ENCODE measurements around the gene RTCA.
"Not testable (repeated sequence)": the region's sequence is repeated elsewhere in the genome, so short reads cannot be mapped to it uniquely, and the experiment has no call there.

Gene RTCA

DNA sequence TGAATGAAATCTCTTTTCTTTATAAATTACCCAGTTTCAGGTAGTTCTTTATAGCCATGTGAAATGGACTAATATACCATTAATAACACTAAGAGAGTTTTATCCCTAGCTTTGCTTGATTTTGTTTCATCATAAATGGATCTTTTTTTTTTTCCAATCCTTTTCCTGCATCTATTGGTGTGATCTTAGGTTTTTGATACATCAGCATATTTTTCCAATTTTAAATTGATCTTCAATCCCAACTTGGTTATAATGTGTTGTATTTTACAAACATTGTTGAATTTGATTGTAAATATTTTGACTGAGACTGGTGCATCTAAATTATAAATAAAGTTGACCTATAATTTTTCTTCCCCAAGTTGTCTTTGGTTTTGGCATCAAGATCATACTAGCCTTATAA is 4.3 kb upstream of the RTCA start:
- DNase-seq, result no peak

DNA sequence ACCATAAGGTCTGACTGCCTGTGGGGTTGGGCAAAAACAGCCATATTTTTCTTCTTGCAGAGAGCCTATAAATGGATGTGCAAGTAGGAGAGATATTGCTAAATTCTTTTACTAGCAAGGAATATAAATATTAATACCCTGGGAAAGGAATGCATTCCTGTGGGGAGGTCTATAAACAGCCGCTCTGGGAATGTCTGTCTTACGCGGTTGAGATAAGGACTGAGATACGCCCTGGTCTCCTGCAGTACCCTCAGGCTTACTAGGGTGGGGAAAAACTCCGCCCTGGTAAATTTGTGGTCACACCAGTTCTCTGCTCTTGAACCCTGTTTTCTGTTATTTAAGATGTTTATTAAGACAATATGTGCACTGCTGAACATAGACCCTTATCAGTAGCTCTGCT is 1.9 kb upstream of the RTCA start:
- DNase-seq, result not testable (repeated sequence)

DNA sequence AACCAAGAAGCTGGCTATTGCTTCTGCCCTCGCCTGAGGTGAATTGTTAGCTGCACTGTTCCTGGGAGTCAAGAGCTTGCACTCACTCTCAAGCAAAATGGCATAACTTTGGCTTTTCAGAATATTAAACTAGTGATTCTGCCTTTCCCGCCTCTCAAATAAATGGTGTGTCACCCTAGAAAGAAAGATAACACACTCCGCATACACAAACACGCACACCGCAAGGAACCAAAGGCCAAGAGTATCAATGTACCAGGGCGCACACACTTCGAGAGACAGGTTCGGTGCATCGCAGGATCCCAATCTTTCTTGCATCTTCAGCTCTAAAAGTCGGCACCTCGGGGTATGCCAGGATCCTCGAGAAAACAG is 470 bp upstream of the RTCA start:
- DNase-seq, result no peak

DNA sequence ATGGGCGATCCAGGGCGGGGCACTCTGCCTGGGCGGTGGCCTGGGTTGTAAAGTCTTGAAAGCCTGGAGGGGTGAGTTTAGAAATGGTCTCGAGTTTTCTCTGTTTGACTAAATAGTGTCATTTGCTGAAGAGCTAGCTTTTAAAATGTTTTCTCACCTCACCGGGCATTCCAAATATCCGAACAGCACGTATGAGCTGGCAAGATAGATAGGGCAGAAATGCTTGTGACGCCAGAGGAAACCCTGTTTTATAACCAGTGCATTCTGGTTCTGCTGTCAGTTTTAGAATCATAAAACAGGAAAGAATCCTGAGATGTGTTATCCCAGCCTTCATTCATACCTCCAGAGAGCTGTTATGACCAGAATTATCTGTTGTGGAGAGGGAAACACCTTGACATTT is 725 bp downstream of the RTCA start:
- DNase-seq, result no peak

DNA sequence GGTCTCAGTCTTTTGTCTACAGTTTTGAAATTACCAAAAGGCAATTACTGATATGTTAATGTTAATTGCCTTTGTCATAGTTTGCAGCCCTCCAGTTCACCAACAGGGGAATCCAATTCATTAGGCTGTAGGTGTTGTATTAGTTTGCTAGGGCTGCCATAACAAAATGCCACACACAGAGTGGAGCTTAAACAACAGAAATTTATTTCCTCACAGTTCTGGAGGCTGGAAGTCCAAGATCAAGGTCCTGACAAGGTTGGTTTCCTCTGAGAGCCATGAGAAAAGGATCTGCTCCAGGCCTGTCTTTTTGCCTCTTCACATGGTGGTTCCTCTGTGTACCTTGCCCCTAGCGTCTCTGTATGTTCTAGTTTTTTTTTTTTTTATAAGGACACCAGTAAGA is 1.3 kb downstream of the RTCA start:
- DNase-seq, result no peak

DNA sequence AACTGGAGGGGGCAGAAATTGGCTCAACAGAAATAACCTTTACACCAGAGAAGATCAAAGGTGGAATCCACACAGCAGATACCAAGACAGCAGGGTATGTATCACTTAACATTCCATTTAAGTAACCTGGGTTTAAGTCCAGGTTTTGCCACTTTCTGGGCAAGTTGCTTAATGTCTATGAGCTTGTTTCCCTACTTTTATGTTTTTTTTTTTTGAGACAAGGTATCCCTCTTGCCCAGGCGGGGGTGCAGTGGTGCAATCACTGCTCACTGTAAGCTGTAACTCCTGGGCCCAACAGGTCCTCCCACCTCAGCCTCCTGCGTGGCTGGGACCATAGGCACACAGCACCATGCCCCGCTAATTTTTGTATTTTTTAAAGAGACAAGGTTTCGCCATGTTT is 2.2 kb downstream of the RTCA start:
- DNase-seq, result no peak

DNA sequence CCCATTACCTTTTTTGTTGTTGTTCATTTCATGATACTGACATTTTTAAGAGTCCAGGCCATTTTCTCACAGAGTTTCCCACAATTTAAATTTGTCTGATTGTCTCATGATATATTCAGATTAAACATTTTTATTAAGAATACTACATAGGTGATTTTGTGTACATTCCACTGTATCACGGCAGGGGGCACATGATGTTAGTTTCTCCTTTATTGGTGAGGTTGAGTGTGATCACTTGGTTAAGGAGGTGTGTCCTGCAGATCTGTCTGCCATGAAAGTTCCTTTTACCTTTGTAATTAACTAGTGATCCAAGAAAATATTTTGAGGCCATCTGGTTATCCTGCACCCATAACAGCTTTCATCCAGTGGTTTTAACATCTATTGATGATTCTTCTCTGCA is 11.8 kb downstream of the RTCA start:
- no peak for DNase-seq

DNA sequence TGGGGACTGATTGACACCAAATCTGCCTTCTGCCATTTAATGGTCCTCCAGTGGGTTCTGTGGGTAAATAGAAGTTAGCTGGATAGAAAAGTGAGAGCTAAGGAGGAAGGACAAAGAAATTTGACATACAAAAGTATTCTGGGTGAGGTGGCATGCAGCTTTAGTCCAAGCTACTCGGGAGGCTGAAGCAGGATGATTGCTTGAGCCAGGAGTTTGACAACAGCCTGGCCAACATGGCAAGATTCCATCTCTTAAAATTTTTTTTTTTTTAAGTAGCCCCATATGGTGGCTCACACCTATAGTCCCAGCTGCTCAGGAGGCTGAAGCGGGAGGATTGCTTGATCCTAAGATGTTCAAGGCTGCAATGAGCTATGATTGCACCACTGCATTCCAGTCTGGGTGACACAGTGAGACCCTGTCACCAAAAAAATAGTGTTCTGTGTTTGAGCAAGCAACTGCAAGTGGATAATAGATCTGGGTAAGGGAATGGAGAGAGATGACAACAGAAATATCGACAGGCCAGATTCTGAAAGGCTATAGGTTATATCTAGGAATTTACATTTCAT is 13.4 kb downstream of the RTCA start:
- DNase-seq, result no peak

DNA sequence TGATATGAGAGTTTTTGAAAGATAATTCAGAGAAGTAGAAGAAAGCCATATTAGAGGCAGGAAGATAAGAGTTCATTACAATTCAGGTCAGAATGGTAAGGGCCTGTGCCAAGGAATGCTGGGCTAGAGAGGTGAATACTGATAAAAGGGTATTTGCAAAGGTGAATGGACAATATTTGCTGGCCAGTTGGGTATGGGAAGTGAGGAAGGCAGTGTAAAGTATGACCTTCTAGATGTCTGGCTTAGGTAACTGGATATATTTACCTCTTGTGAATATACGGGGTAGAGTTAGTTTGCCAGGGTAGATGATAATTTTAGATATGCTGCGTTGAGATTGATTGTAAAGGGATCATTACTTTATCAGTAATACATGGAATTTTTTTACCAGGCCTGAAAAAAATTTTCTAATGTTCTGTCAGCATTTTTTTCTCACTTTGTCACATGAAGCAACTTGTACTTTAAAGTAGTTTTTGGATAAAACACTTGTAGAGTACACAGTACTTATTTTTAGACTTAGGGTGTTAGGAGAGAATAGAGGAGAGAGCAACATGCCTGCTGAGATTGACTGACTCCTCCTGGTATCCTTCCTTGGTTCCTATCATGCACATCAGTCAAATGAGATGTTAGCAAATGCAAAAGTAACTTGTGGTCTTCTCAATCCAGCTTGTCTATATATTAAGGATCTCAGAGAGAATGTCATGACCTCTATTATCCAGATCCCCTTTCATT is 14.1 kb downstream of the RTCA start:
- DNase-seq, result no peak

DNA sequence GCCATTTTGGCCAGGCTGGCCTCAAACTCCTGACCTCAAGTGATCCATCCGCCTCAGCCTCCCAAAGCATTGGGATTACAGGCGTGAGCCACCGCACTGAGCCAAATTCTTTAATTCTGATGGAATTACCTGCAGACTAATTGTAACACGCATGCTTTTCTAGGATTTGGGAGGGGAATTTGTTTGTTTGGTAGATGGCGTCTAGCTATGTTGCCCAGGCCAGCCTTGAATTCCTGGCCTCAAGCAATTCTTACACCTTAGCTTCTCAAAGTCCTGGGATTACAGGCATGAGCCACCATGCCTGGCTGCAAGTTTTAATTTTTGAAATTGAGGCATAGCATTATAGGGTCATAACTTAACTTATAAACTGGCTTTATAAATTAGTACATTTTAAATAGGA is 18.6 kb downstream of the RTCA start:
- no peak for DNase-seq

DNA sequence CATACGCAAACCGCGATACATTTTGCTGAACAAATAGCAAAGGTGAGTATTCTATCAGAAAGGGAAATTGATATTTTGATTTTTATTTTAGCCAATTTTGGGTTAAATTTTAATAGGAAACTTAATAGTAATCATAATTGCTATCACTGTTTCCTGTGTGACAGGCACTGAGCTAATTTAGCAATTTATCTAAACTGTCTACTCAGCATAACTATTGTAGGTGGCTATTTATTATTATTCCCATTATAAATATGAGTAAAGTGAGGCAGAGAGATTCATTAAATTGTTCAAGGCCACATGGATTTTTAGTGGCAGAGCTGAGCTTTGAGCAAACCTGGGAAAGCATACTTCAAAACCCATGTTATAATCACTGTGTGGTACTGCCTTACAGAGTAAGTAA is 21.1 kb downstream of the RTCA start:
- no peak for DNase-seq

DNA sequence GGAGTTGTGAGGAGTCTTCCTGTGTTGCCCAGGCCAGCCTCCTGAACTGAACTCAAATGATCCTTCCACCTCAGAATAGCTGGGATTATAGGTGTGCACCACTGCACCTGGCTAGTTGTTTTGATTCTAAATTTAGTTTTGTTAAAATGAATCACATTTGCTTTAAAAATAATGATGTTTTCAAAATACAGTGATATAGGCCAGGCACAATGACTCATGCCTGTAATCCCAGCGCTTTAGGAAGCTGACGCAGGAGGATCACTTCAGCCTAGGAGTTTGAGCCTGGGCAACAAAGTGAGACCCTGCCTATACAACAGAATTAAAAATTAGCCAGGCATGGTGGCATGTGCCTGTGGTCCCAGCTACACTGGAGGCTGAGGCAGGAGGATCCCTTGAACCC is 24.3 kb downstream of the RTCA start:
- DNase-seq, result no peak

DNA sequence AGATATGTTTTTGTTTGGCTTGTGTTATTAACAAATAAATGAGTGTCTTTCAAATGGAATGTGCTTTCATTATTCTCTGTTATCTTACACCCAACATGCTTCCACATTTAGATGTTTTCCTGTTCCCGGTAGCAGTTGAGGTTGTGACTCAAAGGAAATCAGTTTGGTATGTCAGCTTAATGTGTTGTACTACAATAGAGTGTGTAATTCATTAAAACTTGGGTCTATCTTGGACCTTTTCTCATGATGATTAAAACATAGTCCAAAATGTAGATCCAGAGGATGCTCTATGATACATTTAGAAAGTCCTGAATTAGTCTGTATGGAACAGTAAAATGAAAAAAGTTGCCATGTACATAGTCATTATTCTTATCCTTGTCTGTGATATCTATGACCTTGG is 26.7 kb downstream of the RTCA start:
- no peak for DNase-seq

DNA sequence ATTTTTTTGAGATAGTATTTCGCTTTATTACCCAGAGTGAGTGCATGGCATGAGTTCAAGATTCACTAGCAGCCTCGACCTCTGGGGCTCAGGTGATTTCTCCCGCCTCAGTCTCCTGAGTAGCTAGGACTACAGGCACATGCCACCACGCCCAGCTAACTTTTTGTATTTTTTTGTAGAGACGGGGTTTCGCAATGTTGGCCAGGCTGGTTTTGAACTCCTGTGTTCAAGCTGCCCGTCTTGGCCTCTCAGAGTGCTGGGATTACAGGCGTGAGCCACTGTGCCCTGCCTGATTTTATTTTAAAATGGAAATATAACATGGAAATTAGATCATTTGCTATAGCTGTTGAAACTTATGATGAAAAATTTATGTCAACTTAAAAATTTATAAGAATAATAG is 30.1 kb downstream of the RTCA start:
- no peak for DNase-seq

DNA sequence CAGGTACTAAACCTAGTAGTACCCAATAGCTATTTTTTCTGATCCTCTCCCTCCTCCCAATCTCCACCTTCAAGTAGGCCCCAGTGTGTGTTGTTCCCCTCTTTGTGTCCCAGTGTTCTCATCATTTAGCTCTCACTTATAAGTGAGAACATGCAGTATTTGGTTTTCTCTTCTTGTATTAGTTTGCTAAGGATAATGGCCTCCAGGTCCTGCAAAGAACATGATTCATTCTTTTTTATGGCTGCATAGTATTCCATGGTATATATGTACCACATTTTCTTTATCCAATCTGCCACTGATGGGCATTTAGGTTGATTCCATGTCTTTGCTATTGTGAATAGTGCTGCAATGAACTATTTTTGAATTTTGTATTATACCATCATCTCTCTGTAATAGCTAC is 31.0 kb downstream of the RTCA start:
- not testable (repeated sequence) for DNase-seq

DNA sequence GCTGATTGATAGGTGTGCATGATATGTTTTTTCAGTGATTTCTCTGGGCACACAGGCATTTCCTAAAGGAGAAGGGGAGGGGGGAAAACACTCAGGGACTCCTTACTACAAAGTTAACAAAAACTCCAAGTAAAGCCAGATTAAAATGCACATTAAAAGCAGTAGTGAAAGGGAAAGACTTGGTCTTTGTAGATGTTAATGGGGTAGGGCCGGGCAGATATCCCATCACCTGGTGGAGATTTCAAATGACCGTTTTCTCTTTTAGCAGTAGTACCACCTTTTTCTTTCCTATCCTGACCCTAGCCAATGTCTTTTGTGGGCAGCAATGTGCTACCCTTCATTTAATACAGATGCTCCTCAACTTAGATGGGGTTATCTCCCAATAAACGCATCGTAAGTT is 32.5 kb downstream of the RTCA start:
- DNase-seq, result no peak

DNA sequence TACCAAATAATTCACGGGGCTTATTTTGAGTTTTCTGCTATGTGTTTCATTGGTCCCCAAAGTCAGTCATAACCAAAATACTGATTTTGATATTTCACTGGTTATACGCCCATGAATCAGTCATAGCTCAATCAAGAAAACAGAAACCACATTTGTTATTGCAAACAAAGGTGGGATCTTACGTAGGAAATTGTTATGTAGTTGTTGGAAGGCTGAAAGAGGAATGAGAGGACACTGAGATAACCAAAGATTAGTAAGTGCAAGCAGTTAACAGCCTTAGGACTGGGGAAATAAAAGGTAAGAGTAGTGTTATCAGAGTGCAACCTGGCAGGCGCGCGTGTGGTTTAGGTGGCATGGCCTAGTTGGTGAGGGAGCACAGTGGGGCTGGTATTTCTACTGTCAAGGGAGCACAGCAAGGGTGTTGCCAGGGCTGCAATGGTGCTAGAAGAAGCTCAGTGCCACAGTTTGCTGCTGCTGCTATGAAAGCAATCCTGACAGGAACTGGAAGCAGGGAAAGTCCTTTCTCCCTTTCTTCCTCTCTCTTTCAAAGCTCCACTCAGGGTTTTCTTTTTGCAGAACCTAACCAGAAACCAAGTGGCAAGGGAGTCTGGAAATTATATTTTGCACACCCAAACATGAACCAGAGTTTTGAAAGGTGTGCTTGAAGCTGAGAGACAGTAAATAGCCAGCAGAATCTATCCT is 33.7 kb downstream of the RTCA start:
- no peak for DNase-seq

DNA sequence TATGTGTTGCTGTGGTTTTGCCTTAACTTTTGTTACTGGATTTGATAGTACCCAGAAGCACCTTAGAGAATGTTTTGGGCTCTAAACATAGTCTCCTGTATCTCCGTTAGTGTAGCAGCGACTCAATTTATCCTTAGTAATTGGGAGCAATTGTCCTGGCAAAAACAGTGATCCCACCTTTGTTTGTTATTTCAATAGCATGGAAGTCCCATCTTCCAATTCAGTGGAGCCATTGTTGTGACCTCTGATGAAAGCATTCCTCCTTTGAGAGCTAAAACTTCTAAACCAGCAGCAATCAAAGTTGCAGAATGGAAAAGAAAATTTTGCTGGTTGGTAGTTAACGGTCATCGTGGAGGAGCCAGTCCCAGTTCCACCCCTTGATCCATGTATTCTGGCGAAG is 34.7 kb downstream of the RTCA start:
- DNase-seq, result no peak

DNA sequence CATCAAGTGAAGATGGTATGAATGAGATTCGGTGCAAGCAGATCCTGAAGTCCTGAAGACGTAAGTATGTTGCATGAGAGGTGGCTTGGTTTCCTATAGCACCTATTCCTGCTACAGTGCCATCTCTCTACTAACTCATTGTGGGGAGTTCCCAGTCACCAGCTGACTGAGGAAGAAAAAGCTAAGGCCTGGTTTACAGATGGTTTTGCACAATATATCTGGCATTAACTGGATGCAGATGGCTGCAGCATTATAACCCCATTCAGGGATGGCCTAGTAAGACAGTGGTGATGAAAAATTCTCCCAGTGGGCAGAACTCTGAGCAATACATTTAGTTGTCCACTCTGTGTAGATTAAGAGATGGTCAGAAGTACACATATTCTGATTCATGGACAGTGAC is 36.7 kb downstream of the RTCA start:
- no peak for DNase-seq

DNA sequence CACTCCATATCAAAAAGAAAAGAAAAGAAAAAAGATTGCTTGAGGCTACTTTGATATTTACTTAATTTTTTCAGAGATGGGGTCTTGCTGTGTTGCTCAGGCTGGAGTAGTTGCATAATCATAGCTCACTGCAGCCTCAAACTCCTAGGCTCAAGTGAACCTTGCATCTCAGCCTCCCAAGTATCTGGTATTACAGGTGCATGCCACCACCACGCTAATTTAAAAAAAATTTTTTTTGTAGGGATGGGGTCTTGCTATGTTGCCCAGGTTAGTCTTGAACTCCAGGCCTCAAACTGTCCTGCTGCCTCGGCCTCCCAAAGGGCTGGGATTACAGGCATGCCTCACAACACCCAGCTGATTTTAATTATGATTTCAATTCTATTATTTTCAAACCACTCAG is 38.2 kb downstream of the RTCA start:
- DNase-seq, result no peak

DNA sequence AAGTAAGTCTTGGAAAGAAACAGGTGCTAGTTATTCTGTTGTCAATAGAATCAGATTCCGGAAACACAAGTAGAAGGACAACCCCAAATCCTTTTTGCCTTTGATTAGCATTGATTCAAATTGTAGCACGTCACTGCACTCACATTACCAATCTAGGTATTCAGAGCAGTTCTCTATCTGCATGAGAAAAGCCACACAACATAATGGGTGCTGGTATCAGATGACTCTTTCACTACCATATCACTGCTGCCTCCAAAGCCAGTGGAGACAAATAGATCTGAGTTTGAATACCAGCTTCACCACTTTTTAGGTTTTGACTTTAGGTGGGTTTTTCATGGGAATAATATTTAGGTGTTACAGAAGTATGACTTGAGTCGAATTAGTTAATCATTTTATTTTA is 38.9 kb downstream of the RTCA start:
- DNase-seq, result no peak

DNA sequence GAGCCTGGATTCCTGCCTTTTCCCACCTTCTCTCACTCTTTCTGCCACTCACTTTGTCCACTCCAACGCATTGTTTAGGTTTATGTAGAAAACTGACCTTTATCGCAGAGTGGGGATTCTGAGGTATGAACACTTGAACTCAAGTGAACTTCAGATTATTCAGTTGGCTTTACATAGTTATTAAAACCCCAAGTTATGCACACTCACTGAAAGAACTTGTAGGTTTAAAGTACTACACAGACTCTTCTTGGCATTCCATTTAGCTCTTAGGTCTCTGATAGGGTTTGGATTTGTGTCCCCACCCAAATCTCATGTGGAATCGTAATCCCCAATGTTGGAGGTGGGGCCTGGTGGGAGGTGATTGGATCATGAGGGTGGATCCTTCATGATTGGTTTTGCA is 39.9 kb downstream of the RTCA start:
- DNase-seq, result no peak

DNA sequence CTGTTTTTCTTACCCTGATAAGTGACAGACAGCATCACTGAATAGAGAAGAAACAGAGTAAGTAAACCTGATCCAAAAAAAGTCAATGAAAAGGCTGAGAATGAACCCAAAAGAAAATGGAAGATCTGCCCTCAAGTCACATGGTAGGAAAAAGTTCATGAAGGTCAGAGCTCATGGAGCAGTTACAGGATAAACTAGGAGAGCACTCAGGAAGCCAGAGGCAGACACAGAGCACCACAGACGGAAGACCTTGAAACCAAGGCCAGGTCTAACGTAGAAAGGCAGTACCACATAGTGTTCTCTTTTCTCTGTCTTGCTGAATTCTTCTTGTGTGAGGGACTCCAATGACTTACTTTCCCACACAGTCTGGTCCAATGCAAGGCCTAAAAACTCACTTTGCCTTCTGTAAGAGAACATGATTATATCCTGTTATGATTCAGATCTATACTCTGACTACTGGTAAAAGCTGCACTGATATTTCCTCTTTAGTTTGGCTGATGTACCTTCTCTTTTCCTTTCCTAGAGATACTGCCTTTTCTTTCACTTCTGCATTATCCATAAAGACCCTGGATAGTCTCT is 40.8 kb downstream of the RTCA start:
- DNase-seq, result no peak

DNA sequence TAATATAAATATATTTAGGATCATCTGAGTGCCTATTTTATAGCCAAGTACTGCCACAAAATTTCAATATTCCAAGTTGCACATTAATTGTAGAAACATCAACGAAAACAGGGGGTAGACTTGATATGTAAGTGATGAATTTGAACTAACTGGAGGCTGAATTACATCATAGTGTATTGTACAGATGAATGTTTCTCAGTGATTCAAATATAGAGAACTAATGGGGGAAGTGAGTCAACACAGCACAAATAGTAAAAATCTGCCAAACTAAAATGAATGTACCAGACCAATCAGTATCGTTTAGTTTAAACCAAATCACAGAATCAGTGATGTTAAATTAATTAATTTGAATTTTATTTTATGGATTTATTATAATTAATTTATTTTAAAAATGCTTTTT is 42.8 kb downstream of the RTCA start:
- DNase-seq, result no peak
